RCC 7860 (cell line): ENCODE measurements around the gene SPTA1.

ENCODE experiments used
- DNase-seq: peaks from one replicate; pipeline ENCODE4 v3.0.0-alpha.2; 2015; ENCODE audit warnings: low spot score
- FAIRE-seq: peaks from 2 replicates; lab custom pipeline; 2012; peaks lifted over from hg19 to GRCh38; lab: Jason Lieb, UNC

SPTA1 gene

GRCh38 chr1:158579733-158580132 is 106.8 kb downstream of the SPTA1 start, which contains the start of gene OR10X1:
Gene OR10X1, minus strand, starts transcription at chr1:158579899. Its CDS starts 0 bp downstream, at chr1:158579899.
- FAIRE-seq (no peak), DNase-seq (no peak)

DNA sequence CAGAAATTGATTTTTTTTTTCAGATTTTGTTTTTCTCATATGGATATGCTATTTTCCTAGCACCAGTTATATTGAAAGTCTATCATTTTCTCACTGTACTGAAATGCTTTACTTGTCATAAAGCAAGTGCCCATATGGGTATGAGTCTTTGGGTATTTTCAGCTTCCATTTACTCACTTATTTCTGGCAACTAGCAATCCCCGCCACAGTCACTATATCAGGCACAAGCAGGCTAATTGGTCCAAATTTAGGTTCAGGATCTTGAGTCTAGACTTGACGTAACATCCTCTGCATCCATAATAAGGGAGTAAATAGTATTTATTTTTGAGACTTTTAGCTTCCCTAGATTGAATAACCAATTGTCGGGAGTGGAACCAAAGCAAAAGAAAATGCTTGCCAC is 109.0 kb downstream of the SPTA1 start:
- DNase-seq (no peak), FAIRE-seq (no peak)

- DNase-seq (no peak), FAIRE-seq (no peak)
These were observed 114.3 kb downstream of the SPTA1 start for GRCh38 chr1:158572226-158572625.

GRCh38 chr1:158570480-158570879 is 116.0 kb downstream of the SPTA1 start, which contains the start of gene OR6P1:
Gene OR6P1, minus strand, starts transcription at chr1:158570580. Its CDS starts 6,976 bp downstream, at chr1:158563604.
- DNase-seq = no peak
- FAIRE-seq = no peak

- FAIRE-seq (no peak), DNase-seq (no peak)
These were observed 121.9 kb downstream of the SPTA1 start for GRCh38 chr1:158564608-158565007.

GRCh38 chr1:158563853-158564252 is 122.7 kb downstream of the SPTA1 start:
- DNase-seq (no peak), FAIRE-seq (no peak)
